ENCODE data around the gene SFSWAP. TPM values are rescaled to one million over a fixed set of nuclear protein-coding genes. Genes with fewer than 3 reads are reported as not detected.

The SFSWAP gene
- total and polyA plus RNA-seq, 12 donors = 14.0 to 94.0 (median 29.1) TPM

- H3K9me3 ChIP-seq (replicated peaks in 1 of 3) = no peaks in the 10 kb centered on the region
- no peaks in the 10 kb centered on the region for H3K27me3 ChIP-seq
- H3K4me1 ChIP-seq (replicated peaks in 1 of 2) = no peaks in the 10 kb centered on the region
- H3K36me3 ChIP-seq (replicated peaks in 1 of 2) = peaks cover 0 to 41% of the 10 kb centered on the region in 2 donors
- TF ChIP-seq CTCF (IDR thresholded peaks at IDR 0.05) (no peak), POLR2A (IDR thresholded peaks at IDR 0.05) (no peak)
- no peak for DNase-seq
- no peak overlapping the region for H3K27ac ChIP-seq
- no peak overlapping the region for H3K4me3 ChIP-seq
- intact Hi-C loops (cut with DNase I) = no loop called here
- 79 to 87% (median 82%) methylated on average over 19 to 31 of the region's 35 CpGs for WGBS, 4 donors
Observed at GRCh38 chr12:131801254-131801866, 90.5 kb downstream of the SFSWAP start.

GRCh38 chr12:131803961-131804521 is 93.2 kb downstream of the SFSWAP start:
- no peak overlapping the region for H3K27ac ChIP-seq
- H3K4me3 ChIP-seq = no peak overlapping the region
- no peaks in the 10 kb centered on the region for H3K4me1 ChIP-seq (replicated peaks in 1 of 2)
- DNase-seq = no peak
- TF ChIP-seq CTCF (IDR thresholded peaks at IDR 0.05) (no peak), POLR2A (IDR thresholded peaks at IDR 0.05) (no peak)
- 29 to 47% (median 36%) methylated on average over 11 of the region's 11 CpGs for WGBS, 4 donors
- H3K9me3 ChIP-seq (replicated peaks in 1 of 3) = no peaks in the 10 kb centered on the region
- peaks cover 0 to 21% of the 10 kb centered on the region in 2 donors for H3K36me3 ChIP-seq (replicated peaks in 1 of 2)
- H3K27me3 ChIP-seq = no peaks in the 10 kb centered on the region
- intact Hi-C loops (cut with DNase I) = no loop called here

GRCh38 chr12:131805421-131805820 is 94.5 kb downstream of the SFSWAP start:
- Histone ChIP-seq H3K36me3 (replicated peaks in 1 of 2) (peaks cover 0 to 8% of the 10 kb centered on the region in 2 donors), H3K4me3 (no peak overlapping the region), H3K9me3 (replicated peaks in 1 of 3) (no peaks in the 10 kb centered on the region), H3K4me1 (replicated peaks in 1 of 2) (no peaks in the 10 kb centered on the region), H3K27me3 (no peaks in the 10 kb centered on the region), H3K27ac (no peak overlapping the region)
- DNase-seq = no peak
- TF ChIP-seq POLR2A (IDR thresholded peaks at IDR 0.05) = no peak
- TF ChIP-seq CTCF (IDR thresholded peaks at IDR 0.05) = no peak
- WGBS, 4 donors = 64 to 87% (median 77%) methylated on average over 5 of the region's 5 CpGs
- intact Hi-C loops (cut with DNase I) = no loop called here

GRCh38 chr12:131806674-131807073 is 95.8 kb downstream of the SFSWAP start:
- H3K4me3 ChIP-seq = no peak overlapping the region
- 74 to 87% (median 83%) methylated on average over 7 of the region's 7 CpGs for WGBS, 4 donors
- TF ChIP-seq CTCF (IDR thresholded peaks at IDR 0.05) = no peak
- TF ChIP-seq POLR2A (IDR thresholded peaks at IDR 0.05) = no peak
- no peaks in the 10 kb centered on the region for H3K9me3 ChIP-seq (replicated peaks in 1 of 3)
- intact Hi-C loops (cut with DNase I) = no loop called here
- H3K36me3 ChIP-seq (replicated peaks in 1 of 2) = peaks cover 0 to 8% of the 10 kb centered on the region in 2 donors
- H3K4me1 ChIP-seq (replicated peaks in 1 of 2) = no peaks in the 10 kb centered on the region
- H3K27ac ChIP-seq = no peak overlapping the region
- DNase-seq = no peak
- no peaks in the 10 kb centered on the region for H3K27me3 ChIP-seq

Measured in adrenal gland (tissue), 12 donors.